ENCODE results near the gene PAK3. TPM values are rescaled to one million over a fixed set of nuclear protein-coding genes. Genes with fewer than 3 reads are reported as not detected.
A peak's percentile ranks its signal among the peaks of the same experiment; 100 is the strongest.

Gene PAK3
- total and polyA plus RNA-seq, 4 donors = 0.10 to 1.4 (median 0.66) TPM

GRCh38 chrX:111101580-111101979 lies 5.6 kb downstream of the PAK3 start:
- 45 to 88% methylated on average over 2 of the region's 2 CpGs for WGBS, 2 donors
- no peaks in the 10 kb centered on the region for H3K36me3 ChIP-seq (ENCODE audit: control insufficient read depth in 4 of 4, insufficient read depth in 4 of 4, low read length in 4 of 4)
- no peak overlapping the region for H3K27ac ChIP-seq (ENCODE audit: low read depth in 1 of 2, low read length in 1 of 2)
- H3K27me3 ChIP-seq (ENCODE audit: control insufficient read depth in 3 of 3, insufficient read depth in 3 of 3, low read length in 2 of 3) = peaks cover 0 to 89% (median 65%) of the 10 kb centered on the region in 3 donors
- no peak for TF ChIP-seq CTCF (IDR thresholded peaks at IDR 0.05; ENCODE audit: control extremely low read depth, extremely low read depth)
- no peaks in the 10 kb centered on the region for H3K4me1 ChIP-seq (ENCODE audit: control insufficient read depth in 5 of 5, insufficient read depth in 5 of 5, low read length in 5 of 5)
- DNase-seq (peak in 1 of 3 donors; percentile 5), ATAC-seq (ENCODE audit: insufficient read depth, low FRiP score) (no peak)
- H3K9me3 ChIP-seq (ENCODE audit: control insufficient read depth in 4 of 4, insufficient read depth in 3 of 4, low read length in 3 of 4) = no peaks in the 10 kb centered on the region
- H3K4me3 ChIP-seq = no peak overlapping the region
- H3K9ac ChIP-seq (ENCODE audit: insufficient read depth in 1 of 2, low read length in 2 of 2) = no peak overlapping the region

- Histone ChIP-seq H3K4me1 (ENCODE audit: control insufficient read depth in 5 of 5, insufficient read depth in 5 of 5, low read length in 5 of 5) (no peaks in the 10 kb centered on the region), H3K9ac (ENCODE audit: insufficient read depth in 1 of 2, low read length in 2 of 2) (no peak overlapping the region), H3K9me3 (ENCODE audit: control insufficient read depth in 4 of 4, insufficient read depth in 3 of 4, low read length in 3 of 4) (no peaks in the 10 kb centered on the region), H3K27me3 (ENCODE audit: control insufficient read depth in 3 of 3, insufficient read depth in 3 of 3, low read length in 2 of 3) (peaks cover 0 to 85% (median 65%) of the 10 kb centered on the region in 3 donors), H3K27ac (ENCODE audit: low read depth in 1 of 2, low read length in 1 of 2) (no peak overlapping the region), H3K36me3 (ENCODE audit: control insufficient read depth in 4 of 4, insufficient read depth in 4 of 4, low read length in 4 of 4) (no peaks in the 10 kb centered on the region), H3K4me3 (no peak overlapping the region)
- ATAC-seq (ENCODE audit: insufficient read depth, low FRiP score) (no peak), DNase-seq (peak in 1 of 3 donors; percentile 14)
- 58 to 76% methylated on average over 1 of the region's 1 CpG for WGBS, 2 donors
- TF ChIP-seq CTCF (IDR thresholded peaks at IDR 0.05; ENCODE audit: control extremely low read depth, extremely low read depth) = no peak
Measured at GRCh38 chrX:111102636-111103035, 6.6 kb downstream of the PAK3 start.

- 67 to 83% methylated on average over 6 of the region's 6 CpGs for WGBS, 2 donors
Measured at GRCh38 chrX:111103246-111103645, 7.3 kb downstream of the PAK3 start.

More at GRCh38 chrX:111103246-111103645, 7.3 kb downstream of the PAK3 start:
- peak overlapping the region in 1 of 2 donors; percentile 73 for H3K27ac ChIP-seq (ENCODE audit: low read depth in 1 of 2, low read length in 1 of 2)
- no peak for TF ChIP-seq CTCF (IDR thresholded peaks at IDR 0.05; ENCODE audit: control extremely low read depth, extremely low read depth)
- H3K4me3 ChIP-seq = no peak overlapping the region
- peak in 2 of 3 donors; percentile 6 to 31 for DNase-seq
- H3K4me1 ChIP-seq (ENCODE audit: control insufficient read depth in 5 of 5, insufficient read depth in 5 of 5, low read length in 5 of 5) = no peaks in the 10 kb centered on the region
- H3K9ac ChIP-seq (ENCODE audit: insufficient read depth in 1 of 2, low read length in 2 of 2) = no peak overlapping the region
- H3K27me3 ChIP-seq (ENCODE audit: control insufficient read depth in 3 of 3, insufficient read depth in 3 of 3, low read length in 2 of 3) = peaks cover 0 to 85% (median 61%) of the 10 kb centered on the region in 3 donors
- no peak for ATAC-seq (ENCODE audit: insufficient read depth, low FRiP score)
- no peaks in the 10 kb centered on the region for H3K36me3 ChIP-seq (ENCODE audit: control insufficient read depth in 4 of 4, insufficient read depth in 4 of 4, low read length in 4 of 4)
- H3K9me3 ChIP-seq (ENCODE audit: control insufficient read depth in 4 of 4, insufficient read depth in 3 of 4, low read length in 3 of 4) = peaks cover 0 to 1% (median 0%) of the 10 kb centered on the region in 4 donors
